ENCODE data around the gene SMPD1. TPM values are rescaled to one million over a fixed set of nuclear protein-coding genes. Genes with fewer than 3 reads are reported as not detected.

The SMPD1 gene
- polyA plus RNA-seq, 3 donors, result 4.2 to 22.6 (median 4.9) TPM

GRCh38 chr11:6365659-6366058 lies 24.6 kb upstream of the SMPD1 start:
- TF ChIP-seq, protein P1, sequence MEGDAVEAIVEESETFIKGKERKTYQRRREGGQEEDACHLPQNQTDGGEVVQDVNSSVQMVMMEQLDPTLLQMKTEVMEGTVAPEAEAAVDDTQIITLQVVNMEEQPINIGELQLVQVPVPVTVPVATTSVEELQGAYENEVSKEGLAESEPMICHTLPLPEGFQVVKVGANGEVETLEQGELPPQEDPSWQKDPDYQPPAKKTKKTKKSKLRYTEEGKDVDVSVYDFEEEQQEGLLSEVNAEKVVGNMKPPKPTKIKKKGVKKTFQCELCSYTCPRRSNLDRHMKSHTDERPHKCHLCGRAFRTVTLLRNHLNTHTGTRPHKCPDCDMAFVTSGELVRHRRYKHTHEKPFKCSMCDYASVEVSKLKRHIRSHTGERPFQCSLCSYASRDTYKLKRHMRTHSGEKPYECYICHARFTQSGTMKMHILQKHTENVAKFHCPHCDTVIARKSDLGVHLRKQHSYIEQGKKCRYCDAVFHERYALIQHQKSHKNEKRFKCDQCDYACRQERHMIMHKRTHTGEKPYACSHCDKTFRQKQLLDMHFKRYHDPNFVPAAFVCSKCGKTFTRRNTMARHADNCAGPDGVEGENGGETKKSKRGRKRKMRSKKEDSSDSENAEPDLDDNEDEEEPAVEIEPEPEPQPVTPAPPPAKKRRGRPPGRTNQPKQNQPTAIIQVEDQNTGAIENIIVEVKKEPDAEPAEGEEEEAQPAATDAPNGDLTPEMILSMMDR (IDR thresholded peaks at IDR 0.05), result no peak
- Mint-ChIP-seq H3K4me3 (no peak overlapping the region), H3K27me3 (ENCODE audit: low read depth in 3 of 3) (no peaks in the 10 kb centered on the region), H3K27ac (no peak overlapping the region), H3K9me3 (no peaks in the 10 kb centered on the region), H3K36me3 (no peaks in the 10 kb centered on the region), H3K4me1 (no peaks in the 10 kb centered on the region)
- Histone ChIP-seq H3K9ac (ENCODE audit: insufficient read depth, low read length, poor library complexity, severe bottlenecking) (no peak overlapping the region), H3K4me1 (ENCODE audit: control insufficient read depth in 1 of 2, insufficient read depth in 2 of 2, low read length in 2 of 2) (no peaks in the 10 kb centered on the region), H3K4me2 (replicated peaks; ENCODE audit: extremely low read depth, low read length, poor library complexity, severe bottlenecking) (no peak overlapping the region), H3K27me3 (ENCODE audit: control insufficient read depth in 2 of 2, insufficient read depth in 2 of 2, low read length in 2 of 2) (no peaks in the 10 kb centered on the region), H3K27ac (ENCODE audit: low read depth in 1 of 2, low read length in 2 of 2) (no peak overlapping the region), H3K36me3 (replicated peaks in 1 of 2; ENCODE audit: control insufficient read depth in 1 of 2, insufficient read depth in 2 of 2, low read length in 2 of 2) (no peaks in the 10 kb centered on the region), H4K20me1 (ENCODE audit: insufficient read depth, low read length) (no peaks in the 10 kb centered on the region), H2AFZ (ENCODE audit: insufficient read depth, low read depth, low read length, poor library complexity, severe bottlenecking) (no peak overlapping the region), H3K79me2 (ENCODE audit: insufficient read depth, low read length) (no peaks in the 10 kb centered on the region), H3K4me3 (replicated peaks in 1 of 3; ENCODE audit: low read depth in 2 of 3, low read length in 3 of 3) (no peak overlapping the region), H3K9me3 (replicated peaks in 1 of 2; ENCODE audit: control insufficient read depth in 1 of 2, insufficient read depth in 1 of 2, low read length in 2 of 2) (no peaks in the 10 kb centered on the region)
- 94% methylated on average over 2 of the region's 2 CpGs for WGBS (ENCODE audit: insufficient coverage)
- intact Hi-C loops (cut with micrococcal nuclease), result no loop called here
- DNase-seq, result no peak

DNA sequence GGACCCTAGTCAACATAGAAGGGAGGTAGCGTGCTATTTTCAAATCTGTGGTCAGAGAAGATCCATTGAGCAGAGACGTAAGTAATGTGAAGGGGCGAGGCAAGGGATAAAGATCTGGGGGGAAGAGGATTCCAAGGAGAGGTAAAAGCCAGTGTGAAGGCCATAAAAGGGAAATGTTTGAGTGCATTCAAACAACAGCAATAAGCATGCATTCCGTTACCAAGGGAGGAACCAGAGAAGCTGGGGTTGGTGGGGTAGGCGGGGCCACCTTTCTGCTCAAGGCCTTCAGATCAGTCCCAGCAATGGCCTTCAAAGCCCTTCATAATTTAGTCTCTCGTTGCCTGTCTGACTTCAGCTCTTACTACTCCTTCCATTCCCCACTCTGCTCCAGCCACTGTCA lies 18.4 kb upstream of the SMPD1 start:
- no peak overlapping the region for H3K27ac ChIP-seq (ENCODE audit: low read depth in 1 of 2, low read length in 2 of 2)
- no peak for DNase-seq
- H2AFZ ChIP-seq (ENCODE audit: insufficient read depth, low read depth, low read length, poor library complexity, severe bottlenecking), result no peak overlapping the region
- H3K79me2 ChIP-seq (ENCODE audit: insufficient read depth, low read length), result no peaks in the 10 kb centered on the region
- WGBS (ENCODE audit: insufficient coverage), result 96% methylated on average over 6 of the region's 6 CpGs
- no peaks in the 10 kb centered on the region for H3K9me3 ChIP-seq (replicated peaks in 1 of 2; ENCODE audit: control insufficient read depth in 1 of 2, insufficient read depth in 1 of 2, low read length in 2 of 2)
- H3K4me1 ChIP-seq (ENCODE audit: control insufficient read depth in 1 of 2, insufficient read depth in 2 of 2, low read length in 2 of 2), result no peaks in the 10 kb centered on the region
- no peak overlapping the region for H3K4me3 ChIP-seq (replicated peaks in 1 of 3; ENCODE audit: low read depth in 2 of 3, low read length in 3 of 3)
- no peaks in the 10 kb centered on the region for H3K4me1 Mint-ChIP-seq
- H3K4me3 Mint-ChIP-seq, result no peak overlapping the region
- H3K9me3 Mint-ChIP-seq, result no peaks in the 10 kb centered on the region
- H3K36me3 ChIP-seq (replicated peaks in 1 of 2; ENCODE audit: control insufficient read depth in 1 of 2, insufficient read depth in 2 of 2, low read length in 2 of 2), result no peaks in the 10 kb centered on the region
- H3K9ac ChIP-seq (ENCODE audit: insufficient read depth, low read length, poor library complexity, severe bottlenecking), result no peak overlapping the region
- H3K27me3 Mint-ChIP-seq (ENCODE audit: low read depth in 3 of 3), result no peaks in the 10 kb centered on the region
- H3K36me3 Mint-ChIP-seq, result no peaks in the 10 kb centered on the region
- H3K27me3 ChIP-seq (ENCODE audit: control insufficient read depth in 2 of 2, insufficient read depth in 2 of 2, low read length in 2 of 2), result no peaks in the 10 kb centered on the region
- intact Hi-C loops (cut with micrococcal nuclease), result no loop called here
- TF ChIP-seq, protein P1 (IDR thresholded peaks at IDR 0.05), result no peak
- no peak overlapping the region for H3K4me2 ChIP-seq (replicated peaks; ENCODE audit: extremely low read depth, low read length, poor library complexity, severe bottlenecking)
- H3K27ac Mint-ChIP-seq, result no peak overlapping the region
- H4K20me1 ChIP-seq (ENCODE audit: insufficient read depth, low read length), result no peaks in the 10 kb centered on the region

Data from CD14-positive monocyte (primary cell).